GM10847 (cell line): Measurements from ENCODE around the gene DOC2B.

Source experiments
- POLR2A ChIP-seq: IDR thresholded peaks from 2 replicates; pipeline ENCODE4 v1.6.1; 2011; ENCODE audit not compliant: insufficient read length; ENCODE audit errors: extremely low read depth

The DOC2B gene

DNA sequence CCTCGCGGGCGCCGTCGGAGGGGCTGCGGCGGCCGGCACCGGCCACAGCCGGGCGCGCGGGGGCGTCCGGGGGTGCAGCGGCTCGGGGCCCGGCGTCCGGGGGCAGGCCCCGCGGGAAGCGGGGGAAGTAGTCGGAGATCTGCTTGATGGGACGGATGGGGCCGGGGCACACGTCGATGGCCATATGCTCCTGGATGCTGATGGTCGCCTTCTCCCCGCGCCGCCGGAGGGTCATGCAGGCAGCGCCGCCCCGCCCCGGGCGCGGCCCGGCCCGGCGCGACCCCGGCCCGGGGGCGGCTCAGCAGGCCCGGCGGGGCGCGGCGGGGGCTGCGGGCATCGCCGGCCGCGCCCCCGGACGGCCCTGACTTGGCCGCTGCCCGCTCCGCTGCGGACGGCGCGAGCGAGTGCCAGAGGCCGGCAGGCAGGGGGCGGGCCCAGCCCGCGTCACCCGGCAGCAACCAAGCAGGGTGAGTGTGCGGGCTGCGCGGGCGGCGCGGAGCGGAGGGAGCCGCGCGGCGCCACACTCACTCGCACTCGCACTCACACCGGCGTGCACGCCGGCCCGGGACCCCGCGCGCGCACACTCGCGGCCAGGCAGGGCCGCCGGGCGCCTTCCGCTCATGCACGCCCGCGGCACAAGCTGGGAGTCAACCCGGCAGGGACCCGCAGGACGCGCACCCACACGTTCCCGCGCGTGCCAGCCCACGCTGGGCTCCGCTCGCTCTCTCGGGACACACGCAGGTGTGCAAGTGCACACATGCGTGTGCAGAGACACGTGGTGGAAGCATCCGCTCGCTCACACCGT, at the start of gene DOC2B:
Gene DOC2B, minus strand, starts transcription at position 406 of the 805 bp plus-strand sequence. Its CDS starts 171 bp downstream, at position 235.
- no peak for TF ChIP-seq POLR2A

- no peak for TF ChIP-seq POLR2A
Observed at GRCh38 chr17:230395-230770, 48.9 kb upstream of the DOC2B start.

- TF ChIP-seq POLR2A = no peak
Observed at GRCh38 chr17:229709-230394, 48.4 kb upstream of the DOC2B start.

DNA sequence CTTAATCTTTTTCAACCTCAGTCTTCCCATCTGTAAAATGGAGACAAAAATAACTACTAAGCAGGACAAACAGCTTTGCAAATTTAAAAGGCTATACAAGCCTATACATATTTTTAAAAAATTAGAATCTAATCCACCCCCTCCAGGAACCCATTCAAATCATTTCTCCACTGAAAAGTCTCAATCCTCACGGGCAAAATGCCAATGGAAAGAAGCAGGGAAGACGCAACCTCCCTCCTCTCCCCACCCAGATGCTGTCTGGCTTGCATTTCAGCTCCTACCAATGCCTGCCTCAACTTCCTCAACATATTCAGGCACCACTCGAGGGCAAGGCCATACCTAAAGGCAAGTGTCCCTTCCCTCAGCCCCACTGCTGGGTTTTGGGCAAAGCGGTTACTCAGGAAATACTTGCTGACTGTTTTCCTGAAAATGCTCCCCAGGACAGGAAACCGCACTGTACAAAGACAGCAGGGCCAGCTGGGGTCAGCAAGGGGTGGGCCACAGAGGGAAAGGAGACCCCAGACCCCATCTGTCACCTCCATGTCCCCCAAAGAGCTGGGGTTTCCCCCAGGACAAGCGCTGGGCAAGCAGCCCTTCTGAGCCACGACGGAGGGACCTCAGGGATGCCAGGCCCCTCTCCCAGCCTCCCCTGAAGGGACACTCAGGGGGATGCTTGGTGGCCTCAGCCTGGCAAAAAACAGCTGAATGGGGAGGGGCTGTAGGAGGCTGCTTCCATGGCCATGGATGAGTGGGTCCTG, 47.7 kb upstream of the DOC2B start:
- TF ChIP-seq POLR2A = no peak

DNA sequence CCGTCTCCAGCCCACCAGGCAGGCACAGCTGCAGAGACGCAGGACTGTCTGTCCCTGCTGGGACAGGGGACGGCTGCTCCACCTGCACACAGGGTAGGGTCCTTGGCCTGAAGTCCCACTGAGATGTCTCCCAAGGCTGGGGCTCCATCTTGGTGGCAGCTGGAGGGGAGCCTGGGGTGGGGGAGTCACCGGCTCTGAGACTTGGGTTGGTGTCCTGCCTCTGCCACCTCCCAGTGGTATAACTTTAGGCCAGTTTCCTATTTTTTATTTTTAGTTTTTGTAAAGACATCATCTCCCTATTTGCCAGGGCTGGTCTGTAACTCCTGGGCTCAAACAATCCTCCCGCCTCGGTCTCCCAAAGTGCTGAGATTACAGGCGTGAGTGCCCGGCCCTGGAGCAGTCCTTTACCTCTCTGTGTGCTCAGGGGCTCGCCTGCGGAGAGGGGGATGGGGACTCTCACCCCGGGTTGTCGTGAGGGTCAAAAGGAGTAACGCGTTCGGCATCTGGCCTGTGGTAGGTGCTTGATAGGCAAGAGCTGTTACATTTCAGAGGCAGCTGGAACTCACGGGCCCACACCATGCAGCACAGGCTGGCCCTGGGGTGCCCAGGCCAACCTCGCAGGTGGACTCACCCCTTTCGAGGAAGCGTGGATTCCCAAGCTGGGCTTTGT, 46.6 kb upstream of the DOC2B start:
- TF ChIP-seq POLR2A = no peak

DNA sequence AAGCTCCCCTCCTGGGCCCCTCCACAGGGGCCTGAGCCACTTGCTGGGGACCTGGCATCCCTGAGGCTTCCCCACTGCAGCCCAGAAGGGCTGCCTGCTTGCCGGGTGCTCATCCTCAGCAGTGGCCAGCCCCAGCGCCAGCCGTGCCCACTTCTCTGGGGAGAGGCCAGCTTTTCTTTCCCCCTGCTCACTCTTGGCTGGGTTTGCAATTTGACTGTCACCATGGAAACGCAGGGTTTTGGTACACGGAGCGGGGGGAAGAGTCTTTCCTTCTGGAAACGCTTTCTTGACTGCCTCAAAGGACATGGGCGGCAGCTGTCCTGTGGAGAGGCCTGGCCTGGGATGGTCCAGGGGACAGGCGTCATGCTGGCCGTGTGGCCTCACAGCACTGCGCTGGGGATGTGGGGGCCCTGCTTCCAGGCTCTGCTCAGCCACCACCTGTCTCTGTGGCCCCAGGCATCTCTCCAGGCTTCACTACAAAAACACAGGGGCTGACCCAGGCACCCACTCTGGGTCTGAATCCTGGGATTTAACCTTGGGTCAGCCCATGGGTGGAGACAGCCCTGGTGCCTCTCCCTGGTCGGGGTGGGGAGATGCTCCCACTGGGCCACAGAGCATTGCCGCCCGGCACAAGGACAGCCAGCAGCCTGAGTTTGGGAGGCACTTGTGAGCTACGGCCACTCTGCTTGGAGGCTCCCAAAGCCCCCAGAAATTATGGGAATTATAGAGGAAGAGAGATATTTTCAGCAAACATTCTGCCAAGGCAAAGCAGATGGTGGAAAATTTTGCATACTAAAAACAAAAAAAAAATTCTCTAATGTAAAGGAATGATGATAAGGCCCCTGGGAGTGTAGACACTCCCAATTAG, 45.9 kb upstream of the DOC2B start:
- no peak for TF ChIP-seq POLR2A

GRCh38 chr17:226108-227077, 44.9 kb upstream of the DOC2B start:
- no peak for TF ChIP-seq POLR2A

- no peak for TF ChIP-seq POLR2A
Observed at GRCh38 chr17:225551-225950, 44.1 kb upstream of the DOC2B start.

DNA sequence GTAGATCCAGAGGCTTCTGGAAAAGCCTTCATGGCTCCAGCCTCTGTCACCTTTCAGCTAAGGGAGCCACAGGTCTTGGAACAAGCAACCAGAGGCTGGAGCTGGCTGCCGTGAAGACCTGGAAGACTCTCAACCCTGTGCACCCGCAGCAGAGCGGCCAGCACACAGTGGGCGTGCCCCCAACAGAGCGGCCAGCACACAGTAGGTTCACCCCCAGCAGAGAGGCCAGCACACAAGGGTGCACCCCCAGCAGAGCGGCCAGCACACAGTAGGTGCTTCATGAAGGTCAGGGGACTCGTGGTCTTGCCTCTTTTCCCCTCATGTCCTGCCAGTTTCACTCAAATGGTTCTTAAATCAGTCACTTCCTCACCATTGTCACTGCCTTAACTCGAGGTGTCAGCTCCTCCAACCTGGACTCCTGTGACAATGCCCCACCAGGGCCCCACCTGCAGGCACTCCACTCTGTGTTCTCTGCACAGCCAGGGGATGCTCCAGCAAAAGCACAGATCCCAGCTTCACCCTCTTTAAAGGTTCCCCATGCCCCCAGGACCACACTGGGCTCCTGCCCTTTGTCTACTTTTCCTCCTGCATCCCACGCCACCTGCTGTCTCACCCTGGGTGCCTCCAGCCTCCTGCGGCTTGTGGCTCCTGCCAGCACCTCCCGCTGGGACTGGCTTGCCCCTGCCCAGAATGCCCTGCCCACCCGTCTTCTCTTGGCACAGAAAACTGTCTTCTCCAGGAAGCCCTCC, 42.4 kb upstream of the DOC2B start:
- no peak for TF ChIP-seq POLR2A

DNA sequence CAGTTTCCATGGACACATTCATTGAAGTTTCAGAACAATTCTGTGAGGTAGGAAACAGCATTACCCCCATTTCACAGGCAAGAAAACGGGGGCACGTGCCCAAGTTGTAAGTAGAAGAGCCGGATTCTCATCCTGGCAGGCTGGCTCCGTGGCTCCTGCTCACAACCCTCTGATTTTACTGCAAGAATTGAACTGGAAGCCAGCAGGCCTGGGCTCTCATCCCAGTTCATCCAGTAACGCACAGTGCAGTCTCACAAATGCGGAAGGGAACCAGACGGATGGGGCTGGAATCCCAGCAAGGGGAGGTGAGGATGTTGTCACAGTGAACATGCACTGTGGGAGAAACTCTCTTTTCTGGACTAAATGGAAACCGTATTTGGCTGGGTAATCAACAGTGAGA, 40.7 kb upstream of the DOC2B start:
- no peak for TF ChIP-seq POLR2A

DNA sequence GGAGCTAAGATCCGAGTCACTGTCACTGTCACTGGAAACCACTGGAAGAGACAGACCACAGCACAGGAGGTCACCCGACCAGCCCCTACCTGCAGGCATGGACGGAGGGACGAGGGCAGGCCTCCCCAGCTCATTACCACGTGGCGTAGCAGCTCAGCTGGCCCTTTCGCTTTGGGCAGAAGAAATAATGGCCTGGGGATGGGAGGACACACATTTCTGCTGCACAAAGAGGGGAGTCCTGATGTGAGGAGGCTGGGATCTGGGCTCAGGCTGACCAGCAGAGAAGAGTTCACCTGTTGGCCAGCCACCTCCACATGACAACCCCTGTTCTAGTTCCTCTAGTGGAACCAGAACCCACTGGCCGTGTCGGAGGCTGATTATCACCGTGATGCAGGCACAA, 38.2 kb upstream of the DOC2B start:
- no peak for TF ChIP-seq POLR2A

- TF ChIP-seq POLR2A = no peak
Observed at GRCh38 chr17:218432-219110, 37.1 kb upstream of the DOC2B start.
